Activated naive CD8-positive, alpha-beta T cell treated with anti-CD3 and anti-CD28 coated beads, Interleukin-2, amount 10 ng/mL, durations not matched to agents 7 days and 5 days (primary cell): ENCODE data around the gene KLHL4. TPM values are rescaled to one million over a fixed set of nuclear protein-coding genes. Genes with fewer than 3 reads are reported as not detected.
"Not testable (repeated sequence)": the region's sequence is repeated elsewhere in the genome, so short reads cannot be mapped to it uniquely, and the experiment has no call there.

Experiments
- ATAC-seq: fragments of 150-1000 bp; cut with Tn5 transposase; one replicate; pipeline ENCODE4 v1.10.0; 2021; ENCODE audit warnings: low read depth, moderate library complexity
- POLR2A ChIA-PET: fragments of 350-600 bp; sonication (Branson Sonifier 250); formaldehyde crosslinking; loops from one replicate; lab custom pipeline; 2021; ENCODE audit warnings: antibody characterized with exemption; lab: Charles Lee
- DNase-seq: peaks from one replicate; pipeline ENCODE4 v3.0.0; 2021
- H3K27ac Mint-ChIP-seq: one replicate; pipeline ENCODE4 v1.8.0; 2022; ENCODE audit warnings: mild to moderate bottlenecking, mixed read lengths
- H3K27me3 Mint-ChIP-seq: one replicate; pipeline ENCODE4 v1.8.0; 2022; ENCODE audit warnings: mild to moderate bottlenecking, moderate library complexity, mixed read lengths
- H3K36me3 Mint-ChIP-seq: one replicate; pipeline ENCODE4 v1.8.0; 2021; ENCODE audit warnings: mild to moderate bottlenecking, mixed read lengths
- H3K4me1 Mint-ChIP-seq: one replicate; pipeline ENCODE4 v1.8.0; 2021; ENCODE audit warnings: mixed read lengths
- H3K4me3 Mint-ChIP-seq: one replicate; pipeline ENCODE4 v1.8.0; 2022; ENCODE audit warnings: mild to moderate bottlenecking, moderate library complexity, mixed read lengths
- H3K9me3 Mint-ChIP-seq: one replicate; pipeline ENCODE4 v1.8.0; 2021; ENCODE audit warnings: mixed read lengths
- total RNA-seq, 2 experiments: library from RNA; stranded (reverse); gene quantifications; one replicate each; pipeline ENCODE4 v1.2.3, GENCODE V29; 2021

Gene KLHL4
- total RNA-seq, 2 experiments from 2014 or later: 0.11 TPM; not detected in 1

DNA sequence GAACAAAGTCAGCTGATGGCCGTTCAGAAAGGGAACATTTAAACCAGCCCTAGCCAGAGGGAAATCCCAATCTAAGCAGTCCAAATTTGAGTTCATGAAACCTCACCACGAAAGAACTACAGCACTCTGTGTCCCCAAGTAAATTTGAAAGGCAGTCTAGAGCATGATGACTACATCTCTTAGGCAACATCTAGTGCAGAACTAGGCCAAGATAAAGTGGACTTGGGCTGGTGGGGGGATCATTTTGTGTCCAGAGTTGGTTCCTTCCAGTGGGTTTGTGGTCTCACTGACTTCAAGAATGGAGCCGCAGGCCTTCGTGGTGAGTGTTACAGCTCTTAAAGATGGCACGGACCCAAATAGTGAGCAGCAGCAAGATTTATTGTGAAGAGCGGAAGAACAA lies 64.9 kb downstream of the KLHL4 start:
- ATAC-seq (no peak), DNase-seq (no peak)
- H3K27me3 Mint-ChIP-seq: no peaks in the 10 kb centered on the region
- H3K4me1 Mint-ChIP-seq: no peaks in the 10 kb centered on the region
- H3K36me3 Mint-ChIP-seq: no peaks in the 10 kb centered on the region
- no peaks in the 10 kb centered on the region for H3K9me3 Mint-ChIP-seq
- H3K4me3 Mint-ChIP-seq: no peak overlapping the region
- no peak overlapping the region for H3K27ac Mint-ChIP-seq
- POLR2A ChIA-PET: no interaction called here

DNA sequence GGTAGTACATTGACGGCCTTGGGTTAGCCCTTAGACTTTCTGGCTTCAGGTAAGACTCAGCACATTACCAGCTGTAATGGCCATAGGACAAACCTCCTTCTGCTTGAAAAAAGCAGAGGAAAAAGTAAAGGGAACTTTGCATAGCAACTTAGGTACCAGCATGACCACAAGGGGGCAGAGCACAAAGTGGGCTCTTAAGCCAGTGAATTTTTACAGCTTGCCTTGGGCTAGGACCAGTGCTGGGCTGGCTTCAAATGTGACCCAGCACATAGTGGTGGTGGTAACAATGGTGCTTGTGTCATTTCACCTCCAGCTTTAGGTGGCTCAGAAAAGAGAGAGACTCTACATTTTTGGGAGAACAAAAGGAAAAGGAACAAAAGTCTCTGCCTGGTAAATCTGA lies 66.1 kb downstream of the KLHL4 start:
- ATAC-seq (no peak), DNase-seq (no peak)
- Mint-ChIP-seq H3K4me1 (no peaks in the 10 kb centered on the region), H3K27me3 (no peaks in the 10 kb centered on the region), H3K27ac (no peak overlapping the region), H3K36me3 (no peaks in the 10 kb centered on the region), H3K9me3 (no peaks in the 10 kb centered on the region), H3K4me3 (no peak overlapping the region)
- POLR2A ChIA-PET: no interaction called here

- ATAC-seq (no peak), DNase-seq (no peak)
- Mint-ChIP-seq H3K4me1 (no peaks in the 10 kb centered on the region), H3K9me3 (no peaks in the 10 kb centered on the region), H3K36me3 (no peaks in the 10 kb centered on the region), H3K27me3 (no peaks in the 10 kb centered on the region), H3K27ac (no peak overlapping the region), H3K4me3 (no peak overlapping the region)
- POLR2A ChIA-PET: no interaction called here
Measured at GRCh38 chrX:87616371-87616770, 98.8 kb downstream of the KLHL4 start.

GRCh38 chrX:87621697-87622096 lies 104.1 kb downstream of the KLHL4 start:
- DNase-seq (no peak), ATAC-seq (no peak)
- Mint-ChIP-seq H3K36me3 (no peaks in the 10 kb centered on the region), H3K4me1 (no peaks in the 10 kb centered on the region), H3K9me3 (no peaks in the 10 kb centered on the region), H3K27ac (no peak overlapping the region), H3K27me3 (no peaks in the 10 kb centered on the region), H3K4me3 (no peak overlapping the region)
- POLR2A ChIA-PET: no interaction called here

GRCh38 chrX:87626996-87627395 lies 109.4 kb downstream of the KLHL4 start:
- no peak overlapping the region for H3K4me3 Mint-ChIP-seq
- POLR2A ChIA-PET: no interaction called here

GRCh38 chrX:87634361-87634760 lies 116.8 kb downstream of the KLHL4 start:
- DNase-seq (no peak), ATAC-seq (no peak)
- POLR2A ChIA-PET: no interaction called here
- no peaks in the 10 kb centered on the region for H3K9me3 Mint-ChIP-seq
- no peak overlapping the region for H3K4me3 Mint-ChIP-seq
- no peaks in the 10 kb centered on the region for H3K36me3 Mint-ChIP-seq
- H3K27ac Mint-ChIP-seq: no peak overlapping the region
- no peaks in the 10 kb centered on the region for H3K27me3 Mint-ChIP-seq
- H3K4me1 Mint-ChIP-seq: no peaks in the 10 kb centered on the region

More at GRCh38 chrX:87626996-87627395, 109.4 kb downstream of the KLHL4 start:
- Mint-ChIP-seq H3K27ac (no peak overlapping the region), H3K36me3 (no peaks in the 10 kb centered on the region), H3K9me3 (no peaks in the 10 kb centered on the region), H3K4me1 (no peaks in the 10 kb centered on the region), H3K27me3 (no peaks in the 10 kb centered on the region)
- ATAC-seq (no peak), DNase-seq (no peak)

DNA sequence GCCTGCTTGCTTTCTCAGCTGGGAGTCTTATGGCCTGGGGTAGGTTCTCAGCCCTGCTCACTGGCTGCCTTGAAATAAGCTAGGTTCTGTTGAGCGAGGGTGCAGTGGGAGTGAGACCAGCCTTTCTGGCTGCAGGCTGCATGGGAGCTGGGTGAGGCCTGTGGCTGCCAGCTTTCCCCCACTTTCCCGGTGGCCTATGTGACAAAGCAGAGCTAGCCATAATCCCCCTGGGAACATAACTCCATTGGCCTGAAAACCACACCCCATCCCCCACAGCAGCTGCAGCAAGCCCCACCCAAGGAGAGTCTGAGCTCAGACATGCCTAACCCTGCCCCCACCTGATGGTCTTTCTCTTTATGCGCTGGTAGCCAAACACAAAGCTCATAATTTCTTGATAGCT lies 118.9 kb downstream of the KLHL4 start:
- H3K36me3 Mint-ChIP-seq: no peaks in the 10 kb centered on the region
- no peak for ATAC-seq
- H3K4me1 Mint-ChIP-seq: no peaks in the 10 kb centered on the region

DNA sequence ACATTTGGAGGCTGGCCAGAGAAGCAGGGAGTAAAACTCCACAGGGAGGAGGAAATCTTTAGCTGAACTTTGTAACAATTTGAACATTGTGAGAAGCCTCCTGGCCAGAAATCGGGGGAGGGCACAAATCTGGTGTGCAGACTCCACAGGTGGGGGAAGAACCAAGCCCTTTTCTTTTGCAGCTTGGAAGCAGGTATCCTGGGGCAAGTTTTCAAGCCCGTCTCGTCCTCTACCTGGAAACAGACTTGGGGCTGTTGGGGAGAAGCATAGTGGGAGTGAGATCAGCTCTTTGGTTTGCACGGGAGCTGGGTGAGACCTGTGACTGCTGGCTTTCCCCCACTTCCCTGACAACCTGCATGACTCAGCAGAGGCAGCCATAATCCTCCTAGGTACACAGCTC lies 123.8 kb downstream of the KLHL4 start:
- ATAC-seq, H3K9me3 Mint-ChIP-seq, H3K36me3 Mint-ChIP-seq, H3K27me3 Mint-ChIP-seq, POLR2A ChIA-PET, DNase-seq, H3K27ac Mint-ChIP-seq, H3K4me3 Mint-ChIP-seq, H3K4me1 Mint-ChIP-seq: not testable (repeated sequence)

More for the DNA sequence above, 118.9 kb downstream of the KLHL4 start:
- POLR2A ChIA-PET: no interaction called here
- H3K27me3 Mint-ChIP-seq: no peaks in the 10 kb centered on the region
- H3K27ac Mint-ChIP-seq: no peak overlapping the region
- H3K9me3 Mint-ChIP-seq: no peaks in the 10 kb centered on the region
- H3K4me3 Mint-ChIP-seq: no peak overlapping the region
- no peak for DNase-seq

DNA sequence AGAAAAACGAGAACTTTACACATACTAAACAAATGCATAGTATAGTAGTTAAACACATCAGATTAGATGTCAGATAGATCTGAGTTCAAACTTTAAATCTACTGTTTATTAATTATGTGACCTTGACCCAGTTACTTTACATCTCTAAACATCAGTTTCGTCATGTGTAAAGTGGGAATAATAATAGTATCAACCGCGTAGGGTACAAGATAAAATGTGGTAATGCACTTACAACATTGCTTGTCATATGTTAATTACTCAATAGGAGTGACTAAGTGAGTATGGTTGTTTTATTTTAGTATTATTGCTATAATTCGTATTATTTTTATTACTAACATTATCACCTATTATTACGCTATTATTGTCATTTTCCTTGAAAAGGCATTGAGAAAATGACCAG lies 144.2 kb downstream of the KLHL4 start:
- Mint-ChIP-seq H3K27ac (no peak overlapping the region), H3K4me3 (no peak overlapping the region), H3K4me1 (no peaks in the 10 kb centered on the region), H3K27me3 (no peaks in the 10 kb centered on the region), H3K9me3 (no peaks in the 10 kb centered on the region), H3K36me3 (no peaks in the 10 kb centered on the region)
- DNase-seq (no peak), ATAC-seq (no peak)
- POLR2A ChIA-PET: no interaction called here

DNA sequence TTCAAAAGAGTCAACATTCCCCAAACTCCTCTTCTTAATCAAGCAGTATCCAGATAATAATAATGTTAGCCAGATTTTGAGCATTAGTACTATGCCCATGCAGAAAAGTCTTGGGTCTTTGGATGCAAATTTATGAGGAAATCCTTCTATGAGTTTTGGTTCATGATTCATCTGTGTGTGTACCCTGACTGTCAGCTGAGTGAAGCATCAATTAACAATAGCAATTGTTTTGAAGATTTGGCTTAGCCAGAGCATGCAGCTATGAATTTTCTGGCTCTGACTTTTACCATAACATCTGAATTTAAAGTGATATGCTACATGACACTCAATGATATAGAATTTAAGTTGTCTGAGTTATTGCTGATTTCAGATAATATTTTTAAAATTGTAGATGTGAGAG lies 145.8 kb downstream of the KLHL4 start:
- POLR2A ChIA-PET: no interaction called here
- Mint-ChIP-seq H3K27me3 (no peaks in the 10 kb centered on the region), H3K4me1 (no peaks in the 10 kb centered on the region), H3K36me3 (no peaks in the 10 kb centered on the region), H3K9me3 (no peaks in the 10 kb centered on the region), H3K4me3 (no peak overlapping the region), H3K27ac (no peak overlapping the region)
- ATAC-seq (no peak), DNase-seq (no peak)

DNA sequence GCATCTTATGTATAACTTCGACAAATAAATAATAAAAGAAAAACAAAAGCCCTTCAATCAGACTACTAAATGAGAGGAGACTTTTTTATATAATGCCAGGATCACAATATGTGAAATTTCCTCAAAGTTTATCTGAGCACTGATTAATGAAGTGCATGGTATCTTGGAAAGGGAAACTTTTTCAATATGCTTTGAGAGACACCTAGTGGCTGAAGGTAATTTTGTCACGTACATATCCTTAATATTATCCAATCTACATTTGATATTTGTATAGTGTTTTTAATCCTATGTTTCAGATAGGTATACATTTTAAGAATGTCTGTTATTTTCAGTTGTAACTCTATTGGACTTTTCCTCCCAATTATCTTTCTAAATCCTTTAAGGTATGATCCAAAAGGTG lies 146.8 kb downstream of the KLHL4 start:
- POLR2A ChIA-PET: no interaction called here
- Mint-ChIP-seq H3K4me3 (no peak overlapping the region), H3K4me1 (no peaks in the 10 kb centered on the region), H3K27ac (no peak overlapping the region), H3K27me3 (no peaks in the 10 kb centered on the region), H3K9me3 (no peaks in the 10 kb centered on the region), H3K36me3 (no peaks in the 10 kb centered on the region)
- DNase-seq (no peak), ATAC-seq (no peak)

DNA sequence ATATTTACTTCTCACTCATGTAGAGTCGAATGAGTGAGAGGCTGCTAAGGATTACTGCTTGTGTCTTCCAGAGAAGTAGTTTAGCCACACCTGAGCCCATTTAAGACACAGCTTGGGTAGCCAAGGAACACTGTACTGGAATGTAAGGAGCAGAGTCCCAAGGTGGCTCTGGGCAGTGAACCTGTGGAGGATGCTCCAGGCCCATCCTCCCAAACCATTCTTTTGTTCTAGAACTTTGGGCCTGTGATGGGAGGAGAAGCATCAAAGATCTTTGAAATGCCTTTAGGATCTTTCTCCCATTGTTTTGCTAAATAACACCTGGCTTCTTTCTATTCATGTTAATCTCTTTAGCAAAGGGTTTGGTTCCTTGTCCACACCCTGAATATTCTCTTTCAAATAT lies 162.2 kb downstream of the KLHL4 start:
- no peak overlapping the region for H3K4me3 Mint-ChIP-seq
- no peaks in the 10 kb centered on the region for H3K27me3 Mint-ChIP-seq
- H3K4me1 Mint-ChIP-seq: no peaks in the 10 kb centered on the region
- no peak overlapping the region for H3K27ac Mint-ChIP-seq
- H3K9me3 Mint-ChIP-seq: no peaks in the 10 kb centered on the region
- no peak for ATAC-seq
- no peak for DNase-seq
- POLR2A ChIA-PET: no interaction called here
- H3K36me3 Mint-ChIP-seq: no peaks in the 10 kb centered on the region

- DNase-seq: no peak
- no peak overlapping the region for H3K4me3 Mint-ChIP-seq
- H3K4me1 Mint-ChIP-seq: no peaks in the 10 kb centered on the region
- H3K27me3 Mint-ChIP-seq: no peaks in the 10 kb centered on the region
- no peaks in the 10 kb centered on the region for H3K9me3 Mint-ChIP-seq
- no peak overlapping the region for H3K27ac Mint-ChIP-seq
- ATAC-seq: no peak
- POLR2A ChIA-PET: no interaction called here
- no peaks in the 10 kb centered on the region for H3K36me3 Mint-ChIP-seq
Measured at GRCh38 chrX:87687703-87688102, 170.1 kb downstream of the KLHL4 start.

DNA sequence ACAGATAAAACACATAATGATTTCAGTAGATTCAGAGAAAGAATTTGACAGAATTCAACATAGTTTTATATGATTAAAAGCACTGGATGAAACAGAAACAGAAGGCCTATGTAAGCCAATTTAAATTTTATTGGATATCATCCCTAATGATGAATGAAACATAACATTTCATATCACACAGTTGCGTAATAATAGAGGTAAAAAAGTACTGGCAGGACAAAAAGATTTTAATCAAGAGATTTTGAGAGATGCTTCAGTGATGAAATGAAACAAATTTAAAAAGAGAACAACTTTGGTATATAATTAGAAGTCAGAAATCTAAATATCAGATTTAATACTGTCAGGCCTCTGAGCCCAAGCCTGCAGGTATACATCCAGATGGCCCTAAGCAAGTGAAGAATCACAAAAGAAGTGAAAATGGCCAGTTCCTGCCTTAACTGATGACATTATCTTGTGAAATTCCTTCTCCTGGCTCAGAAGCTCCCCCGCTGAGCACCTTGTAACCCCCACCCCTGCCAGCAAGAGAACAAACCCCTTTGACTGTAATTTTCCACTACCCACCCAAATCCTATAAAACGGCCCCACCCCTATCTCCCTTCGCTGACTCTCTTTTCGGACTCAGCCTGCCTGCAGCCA lies 170.6 kb downstream of the KLHL4 start:
- not testable (repeated sequence) for H3K4me3 Mint-ChIP-seq, ATAC-seq

DNA sequence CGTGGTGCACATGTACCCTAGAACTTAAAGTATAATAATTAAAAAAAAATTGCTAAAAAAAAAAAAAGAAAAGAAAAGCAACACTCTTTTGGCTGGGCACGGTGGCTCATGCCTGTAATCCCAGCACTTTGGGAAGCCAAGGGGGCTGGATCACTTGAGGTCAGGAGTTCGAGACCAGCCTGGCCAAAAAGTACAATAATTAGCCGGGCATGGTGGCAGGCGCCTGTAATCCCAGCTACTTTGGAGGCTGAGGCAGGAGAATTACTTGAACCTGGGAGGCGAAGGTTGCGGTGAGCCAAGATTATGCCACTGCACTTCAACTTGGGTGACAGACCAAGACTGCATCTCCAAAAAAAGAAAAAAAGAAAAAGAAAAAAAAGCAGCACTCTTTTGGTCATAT lies 171.6 kb downstream of the KLHL4 start:
- H3K4me3 Mint-ChIP-seq, DNase-seq, H3K4me1 Mint-ChIP-seq, H3K27ac Mint-ChIP-seq, POLR2A ChIA-PET, H3K27me3 Mint-ChIP-seq, H3K36me3 Mint-ChIP-seq, H3K9me3 Mint-ChIP-seq, ATAC-seq: not testable (repeated sequence)

More for the DNA sequence above, 170.6 kb downstream of the KLHL4 start:
- POLR2A ChIA-PET, H3K36me3 Mint-ChIP-seq, H3K27ac Mint-ChIP-seq, DNase-seq, H3K9me3 Mint-ChIP-seq, H3K27me3 Mint-ChIP-seq, H3K4me1 Mint-ChIP-seq: not testable (repeated sequence)
